GM13977 (cell line): ENCODE data around the gene METTL14.

Experiments
- DNase-seq: peaks from one replicate; pipeline ENCODE4 v3.0.0; 2012; ENCODE audit warnings: low spot score
- in situ Hi-C: fragments of 300-500 bp; cut with MboI; formaldehyde crosslinking; loops from one replicate; pipeline ENCODE4 v1.12.0; 2022; ENCODE audit warnings: low sequenced_read_pairs, low pct_unique_long_range_greater_than_20kb, mixed read lengths, inconsistent platforms; ENCODE audit not compliant: unreplicated experiment
- TF ChIP-seq, protein P1 (sequence below): IDR thresholded peaks from 2 replicates; pipeline ENCODE4 v1.5.1; 2012; ENCODE audit warnings: mild to moderate bottlenecking, control low read depth; ENCODE audit not compliant: insufficient read depth; ENCODE audit errors: extremely low read depth, missing control alignments

METTL14 gene

DNA sequence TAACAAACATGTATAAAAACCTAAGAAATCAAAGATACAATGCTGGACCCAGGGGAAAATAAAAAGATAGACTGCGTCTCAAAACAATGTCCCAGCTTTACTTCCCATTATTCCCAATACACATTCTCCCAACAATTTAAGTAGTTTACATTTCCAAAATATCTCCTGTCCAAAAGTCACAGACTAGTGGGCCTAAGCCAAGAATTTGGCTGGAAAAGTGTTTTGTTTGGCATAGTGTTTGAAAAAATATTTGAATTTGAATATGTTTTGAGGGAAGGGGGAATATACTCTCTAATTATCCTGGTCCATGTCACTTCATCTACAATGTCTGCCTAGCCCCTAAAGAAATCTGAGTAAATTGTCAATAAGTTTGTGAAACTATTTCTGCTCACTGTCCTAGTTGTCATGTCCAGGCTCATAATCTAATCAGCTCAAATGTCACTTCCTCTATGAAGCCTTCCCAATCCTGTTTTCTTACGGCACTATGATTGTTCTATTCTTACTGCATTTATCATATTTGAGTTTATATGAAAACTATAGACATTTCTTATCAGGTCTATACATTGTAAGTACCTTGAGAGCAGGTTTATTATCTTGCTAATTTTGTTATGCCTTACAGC is 76.3 kb downstream of the METTL14 start:
- TF ChIP-seq, protein P1, sequence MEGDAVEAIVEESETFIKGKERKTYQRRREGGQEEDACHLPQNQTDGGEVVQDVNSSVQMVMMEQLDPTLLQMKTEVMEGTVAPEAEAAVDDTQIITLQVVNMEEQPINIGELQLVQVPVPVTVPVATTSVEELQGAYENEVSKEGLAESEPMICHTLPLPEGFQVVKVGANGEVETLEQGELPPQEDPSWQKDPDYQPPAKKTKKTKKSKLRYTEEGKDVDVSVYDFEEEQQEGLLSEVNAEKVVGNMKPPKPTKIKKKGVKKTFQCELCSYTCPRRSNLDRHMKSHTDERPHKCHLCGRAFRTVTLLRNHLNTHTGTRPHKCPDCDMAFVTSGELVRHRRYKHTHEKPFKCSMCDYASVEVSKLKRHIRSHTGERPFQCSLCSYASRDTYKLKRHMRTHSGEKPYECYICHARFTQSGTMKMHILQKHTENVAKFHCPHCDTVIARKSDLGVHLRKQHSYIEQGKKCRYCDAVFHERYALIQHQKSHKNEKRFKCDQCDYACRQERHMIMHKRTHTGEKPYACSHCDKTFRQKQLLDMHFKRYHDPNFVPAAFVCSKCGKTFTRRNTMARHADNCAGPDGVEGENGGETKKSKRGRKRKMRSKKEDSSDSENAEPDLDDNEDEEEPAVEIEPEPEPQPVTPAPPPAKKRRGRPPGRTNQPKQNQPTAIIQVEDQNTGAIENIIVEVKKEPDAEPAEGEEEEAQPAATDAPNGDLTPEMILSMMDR, result no peak
- DNase-seq, result no peak
- in situ Hi-C loops, result no loop called here

DNA sequence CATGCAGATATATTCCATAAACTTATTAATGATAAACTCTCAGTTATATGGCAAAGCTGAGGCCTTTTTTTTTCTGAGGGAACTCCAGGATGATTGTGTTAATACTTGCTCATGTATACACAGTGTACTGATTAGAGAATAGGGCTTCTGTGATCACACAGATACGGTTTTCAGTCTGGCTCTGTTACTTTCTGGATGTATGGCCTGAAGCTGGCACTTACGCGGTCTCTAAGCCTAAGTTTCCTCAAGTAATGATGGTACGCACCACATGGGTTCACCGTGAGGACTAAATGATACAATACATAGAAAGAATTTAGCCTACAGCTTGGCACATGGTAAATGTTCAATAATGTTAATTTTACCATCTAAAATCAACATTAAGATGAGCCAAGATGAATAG is 77.0 kb downstream of the METTL14 start:
- no peak for DNase-seq
- TF ChIP-seq, protein P1, result no peak
- in situ Hi-C loops, result no loop called here

DNA sequence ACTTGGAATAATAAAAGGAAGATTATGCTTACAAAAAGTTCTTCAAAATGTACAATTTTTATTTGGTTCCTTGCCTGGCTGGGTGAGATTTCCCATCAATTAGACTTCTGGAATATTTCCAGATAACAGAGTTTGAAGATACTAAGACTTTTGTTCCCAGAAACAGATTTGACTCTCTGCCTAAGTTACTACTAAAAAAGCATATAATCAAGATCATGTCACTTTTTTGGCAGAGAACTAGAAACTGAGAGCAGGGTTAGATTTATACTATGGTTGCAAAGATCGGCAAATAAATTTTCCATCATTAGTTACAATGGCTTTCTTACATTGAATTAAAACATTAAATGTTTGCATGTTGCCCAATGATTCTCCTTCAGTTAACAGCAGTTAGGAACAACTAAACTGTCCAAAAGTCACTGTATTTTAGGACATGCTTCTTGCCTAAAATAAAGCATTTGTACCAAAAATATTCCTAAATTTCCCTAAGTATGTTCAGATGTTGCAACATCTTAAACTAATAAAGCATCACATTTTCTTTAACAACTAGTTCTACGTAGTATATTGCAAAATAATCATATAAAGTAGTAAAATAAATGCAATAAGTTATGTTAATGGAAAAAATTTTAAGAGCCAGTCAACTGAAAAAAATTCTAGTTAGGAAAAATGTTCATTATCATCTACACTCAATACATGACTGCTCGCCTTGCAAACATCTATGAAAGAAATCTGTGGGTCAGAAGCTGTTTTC is 77.7 kb downstream of the METTL14 start:
- no peak for DNase-seq

More for the DNA sequence above, 77.7 kb downstream of the METTL14 start:
- in situ Hi-C loops, result no loop called here
- TF ChIP-seq, protein P1, result no peak
